SK-N-SH treated with all-trans-retinoic acid at 6 μM for 48 hours (cell line): ENCODE results near the gene DPF3.

ENCODE experiments used
- ATAC-seq: fragments of 200-7000 bp; cut with Tn5 transposase; 3 replicates; pipeline ENCODE4 v1.9.1; 2020; ENCODE audit warnings: mild to moderate bottlenecking, moderate library complexity
- ARNTL ChIP-seq: fragments of 450-650 bp; formaldehyde crosslinking; IDR thresholded peaks from 2 replicates; pipeline ENCODE4 v1.5.0; 2020; ENCODE audit warnings: low read depth, mild to moderate bottlenecking, moderate library complexity, borderline replicate concordance
- BACH2 ChIP-seq: fragments of 250-450 bp; sonication (Bioruptor Pico); IDR thresholded peaks from 2 replicates; pipeline ENCODE4 v1.9.0; 2021; ENCODE audit warnings: mild to moderate bottlenecking, borderline replicate concordance
- CSDC2 ChIP-seq: fragments of 250-450 bp; sonication (Bioruptor Pico); IDR thresholded peaks from 2 replicates; pipeline ENCODE4 v1.5.0; 2020; ENCODE audit warnings: mild to moderate bottlenecking, moderate library complexity
- ESRRG ChIP-seq: fragments of 250-450 bp; sonication (Bioruptor Pico); IDR thresholded peaks from 2 replicates; pipeline ENCODE4 v1.6.1; 2021; ENCODE audit warnings: mild to moderate bottlenecking
- ISL1 ChIP-seq: fragments of 250-450 bp; sonication (Bioruptor Pico); IDR thresholded peaks from 2 replicates; pipeline ENCODE4 v2.1.2; 2022; ENCODE audit warnings: mild to moderate bottlenecking, moderate library complexity
- OSR1 ChIP-seq: fragments of 250-450 bp; sonication (Bioruptor Pico); IDR thresholded peaks from 2 replicates; pipeline ENCODE4 v1.8.0; 2022; ENCODE audit warnings: moderate library complexity, mild to moderate bottlenecking, inconsistent platforms
- PPARA ChIP-seq: fragments of 250-450 bp; sonication (Bioruptor Pico); IDR thresholded peaks from 2 replicates; pipeline ENCODE4 v1.5.0; 2020; ENCODE audit warnings: mild to moderate bottlenecking, borderline replicate concordance
- RARB ChIP-seq: fragments of 250-450 bp; sonication (Bioruptor Pico); IDR thresholded peaks from 2 replicates; pipeline ENCODE4 v1.8.0; 2021; ENCODE audit warnings: mild to moderate bottlenecking, moderate library complexity
- SNAI2 ChIP-seq: fragments of 250-450 bp; sonication (Bioruptor Pico); IDR thresholded peaks from 2 replicates; pipeline ENCODE4 v1.5.0; 2020; ENCODE audit warnings: mild to moderate bottlenecking, moderate library complexity
- TCF4 ChIP-seq: fragments of 250-450 bp; sonication (Bioruptor Pico); IDR thresholded peaks from 2 replicates; pipeline ENCODE4 v1.8.0; 2021; ENCODE audit warnings: mild to moderate bottlenecking, moderate library complexity, borderline replicate concordance
- TOX ChIP-seq: fragments of 250-450 bp; sonication (Bioruptor Pico); IDR thresholded peaks from 2 replicates; pipeline ENCODE4 v1.8.0; 2021; ENCODE audit warnings: mild to moderate bottlenecking, moderate library complexity, borderline replicate concordance
- ZC3H10 ChIP-seq: fragments of 250-450 bp; sonication (Bioruptor Pico); IDR thresholded peaks from 2 replicates; pipeline ENCODE4 v1.5.1; 2021; ENCODE audit warnings: mild to moderate bottlenecking, moderate library complexity
- ZFP3 ChIP-seq: fragments of 250-450 bp; sonication (Bioruptor Pico); IDR thresholded peaks from 2 replicates; pipeline ENCODE4 v1.5.0; 2020; ENCODE audit warnings: mild to moderate bottlenecking, moderate library complexity
- ZFP30 ChIP-seq: fragments of 450-650 bp; formaldehyde crosslinking; IDR thresholded peaks from 2 replicates; pipeline ENCODE4 v1.5.0; 2022; ENCODE audit warnings: mild to moderate bottlenecking, moderate library complexity
- ZNF565 ChIP-seq: fragments of 450-650 bp; formaldehyde crosslinking; conservative IDR thresholded peaks from 2 replicates; pipeline ENCODE4 v1.5.0; 2020; ENCODE audit warnings: low read depth, mild to moderate bottlenecking, moderate library complexity
- ZNF70 ChIP-seq: fragments of 450-650 bp; formaldehyde crosslinking; IDR thresholded peaks from 2 replicates; pipeline ENCODE4 v1.5.0; 2020; ENCODE audit warnings: mild to moderate bottlenecking, moderate library complexity
- ZNF8 ChIP-seq: fragments of 450-650 bp; formaldehyde crosslinking; IDR thresholded peaks from 2 replicates; pipeline ENCODE4 v1.5.0; 2020; ENCODE audit warnings: mild to moderate bottlenecking, moderate library complexity
- TF ChIP-seq, protein P1 (sequence below): fragments of 250-450 bp; sonication (Bioruptor Pico); IDR thresholded peaks from 2 replicates; pipeline ENCODE4 v1.8.0; 2020; ENCODE audit warnings: mild to moderate bottlenecking, moderate library complexity, borderline replicate concordance
- TF ChIP-seq, protein P2 (sequence below): fragments of 250-450 bp; sonication (Bioruptor Pico); IDR thresholded peaks from 2 replicates; pipeline ENCODE4 v1.5.1; 2020; ENCODE audit warnings: low read depth, mild to moderate bottlenecking, moderate library complexity
- TF ChIP-seq, protein P3 (sequence below): fragments of 250-450 bp; sonication (Bioruptor Pico); IDR thresholded peaks from 2 replicates; pipeline ENCODE4 v1.8.0; 2021; ENCODE audit warnings: low read depth, mild to moderate bottlenecking, moderate library complexity, borderline replicate concordance
- TF ChIP-seq, protein P4 (sequence below): fragments of 250-450 bp; sonication (Bioruptor Pico); IDR thresholded peaks from 2 replicates; pipeline ENCODE4 v1.5.1; 2021; ENCODE audit warnings: mild to moderate bottlenecking, moderate library complexity
- TF ChIP-seq, protein P5 (sequence below): fragments of 250-450 bp; sonication (Bioruptor Pico); IDR thresholded peaks from 2 replicates; pipeline ENCODE4 v1.5.0; 2020; ENCODE audit warnings: mild to moderate bottlenecking, moderate library complexity

DPF3 gene

DNA sequence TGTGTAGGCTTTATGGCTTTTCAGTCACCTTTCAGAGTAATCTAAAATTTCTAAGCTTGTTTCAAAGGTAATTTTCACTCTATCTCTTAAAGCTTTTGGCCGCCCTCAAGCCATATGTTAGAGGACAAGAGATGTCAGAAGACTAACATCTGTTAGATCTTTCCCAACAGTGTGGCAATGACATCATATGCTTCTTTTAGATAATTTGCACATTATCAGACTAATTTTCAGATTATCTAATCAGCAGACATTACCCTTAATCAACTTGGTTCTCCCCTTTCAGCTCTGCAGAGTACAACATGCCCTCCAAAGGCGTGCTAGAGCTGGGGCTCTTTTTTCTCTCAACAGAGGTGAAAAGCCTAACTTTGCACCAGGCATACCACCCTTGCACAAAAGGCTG is 207.1 kb downstream of the DPF3 start:
- peak; percentile 47; the same call in 1 of the 2 replicates for TF ChIP-seq TCF4 (CRISPR knock-in tag)
- TF ChIP-seq BACH2 (CRISPR knock-in tag): no peak
- TF ChIP-seq, protein P1, sequence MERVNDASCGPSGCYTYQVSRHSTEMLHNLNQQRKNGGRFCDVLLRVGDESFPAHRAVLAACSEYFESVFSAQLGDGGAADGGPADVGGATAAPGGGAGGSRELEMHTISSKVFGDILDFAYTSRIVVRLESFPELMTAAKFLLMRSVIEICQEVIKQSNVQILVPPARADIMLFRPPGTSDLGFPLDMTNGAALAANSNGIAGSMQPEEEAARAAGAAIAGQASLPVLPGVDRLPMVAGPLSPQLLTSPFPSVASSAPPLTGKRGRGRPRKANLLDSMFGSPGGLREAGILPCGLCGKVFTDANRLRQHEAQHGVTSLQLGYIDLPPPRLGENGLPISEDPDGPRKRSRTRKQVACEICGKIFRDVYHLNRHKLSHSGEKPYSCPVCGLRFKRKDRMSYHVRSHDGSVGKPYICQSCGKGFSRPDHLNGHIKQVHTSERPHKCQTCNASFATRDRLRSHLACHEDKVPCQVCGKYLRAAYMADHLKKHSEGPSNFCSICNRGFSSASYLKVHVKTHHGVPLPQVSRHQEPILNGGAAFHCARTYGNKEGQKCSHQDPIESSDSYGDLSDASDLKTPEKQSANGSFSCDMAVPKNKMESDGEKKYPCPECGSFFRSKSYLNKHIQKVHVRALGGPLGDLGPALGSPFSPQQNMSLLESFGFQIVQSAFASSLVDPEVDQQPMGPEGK: no peak
- ATAC-seq: no peak

DNA sequence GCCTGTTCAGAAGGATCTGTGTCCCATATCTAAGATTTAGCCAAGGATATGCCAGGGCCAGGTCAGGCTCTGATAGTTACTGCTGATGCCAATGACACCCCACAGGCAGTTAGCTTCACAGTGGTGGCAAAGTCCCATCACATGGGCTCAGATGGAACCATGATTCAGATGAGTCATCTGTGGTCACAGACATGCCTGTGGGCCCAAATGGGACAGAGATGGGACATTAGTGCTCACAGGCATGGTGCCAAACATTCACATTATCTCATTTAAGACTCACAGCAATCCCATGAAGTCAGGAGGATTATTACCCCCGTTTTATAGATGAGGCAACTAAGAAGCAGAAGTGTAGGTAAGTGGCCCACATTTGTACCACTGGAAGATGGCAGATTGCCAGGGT is 207.8 kb downstream of the DPF3 start:
- ATAC-seq: no peak
- TF ChIP-seq SNAI2 (no peak), PPARA (CRISPR knock-in tag) (no peak), RARB (CRISPR knock-in tag) (no peak), ARNTL (CRISPR knock-in tag) (no peak), ZC3H10 (CRISPR knock-in tag) (no peak), ZFP30 (no peak), OSR1 (CRISPR knock-in tag) (no peak), ZNF565 (no peak), ZFP3 (CRISPR knock-in tag) (no peak), ZNF70 (CRISPR knock-in tag) (no peak), TCF4 (CRISPR knock-in tag) (no peak), CSDC2 (CRISPR knock-in tag) (no peak), TOX (CRISPR knock-in tag) (no peak), ISL1 (CRISPR knock-in tag) (no peak), ESRRG (CRISPR knock-in tag) (no peak)
- TF ChIP-seq, protein P2, sequence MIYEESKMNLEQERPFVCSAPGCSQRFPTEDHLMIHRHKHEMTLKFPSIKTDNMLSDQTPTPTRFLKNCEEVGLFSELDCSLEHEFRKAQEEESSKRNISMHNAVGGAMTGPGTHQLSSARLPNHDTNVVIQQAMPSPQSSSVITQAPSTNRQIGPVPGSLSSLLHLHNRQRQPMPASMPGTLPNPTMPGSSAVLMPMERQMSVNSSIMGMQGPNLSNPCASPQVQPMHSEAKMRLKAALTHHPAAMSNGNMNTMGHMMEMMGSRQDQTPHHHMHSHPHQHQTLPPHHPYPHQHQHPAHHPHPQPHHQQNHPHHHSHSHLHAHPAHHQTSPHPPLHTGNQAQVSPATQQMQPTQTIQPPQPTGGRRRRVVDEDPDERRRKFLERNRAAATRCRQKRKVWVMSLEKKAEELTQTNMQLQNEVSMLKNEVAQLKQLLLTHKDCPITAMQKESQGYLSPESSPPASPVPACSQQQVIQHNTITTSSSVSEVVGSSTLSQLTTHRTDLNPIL (CRISPR knock-in tag): no peak
- TF ChIP-seq, protein P3, sequence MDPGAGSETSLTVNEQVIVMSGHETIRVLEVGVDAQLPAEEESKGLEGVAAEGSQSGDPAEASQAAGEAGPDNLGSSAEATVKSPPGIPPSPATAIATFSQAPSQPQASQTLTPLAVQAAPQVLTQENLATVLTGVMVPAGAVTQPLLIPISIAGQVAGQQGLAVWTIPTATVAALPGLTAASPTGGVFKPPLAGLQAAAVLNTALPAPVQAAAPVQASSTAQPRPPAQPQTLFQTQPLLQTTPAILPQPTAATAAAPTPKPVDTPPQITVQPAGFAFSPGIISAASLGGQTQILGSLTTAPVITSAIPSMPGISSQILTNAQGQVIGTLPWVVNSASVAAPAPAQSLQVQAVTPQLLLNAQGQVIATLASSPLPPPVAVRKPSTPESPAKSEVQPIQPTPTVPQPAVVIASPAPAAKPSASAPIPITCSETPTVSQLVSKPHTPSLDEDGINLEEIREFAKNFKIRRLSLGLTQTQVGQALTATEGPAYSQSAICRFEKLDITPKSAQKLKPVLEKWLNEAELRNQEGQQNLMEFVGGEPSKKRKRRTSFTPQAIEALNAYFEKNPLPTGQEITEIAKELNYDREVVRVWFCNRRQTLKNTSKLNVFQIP: no peak
- TF ChIP-seq, protein P1: no peak
- TF ChIP-seq, protein P4, sequence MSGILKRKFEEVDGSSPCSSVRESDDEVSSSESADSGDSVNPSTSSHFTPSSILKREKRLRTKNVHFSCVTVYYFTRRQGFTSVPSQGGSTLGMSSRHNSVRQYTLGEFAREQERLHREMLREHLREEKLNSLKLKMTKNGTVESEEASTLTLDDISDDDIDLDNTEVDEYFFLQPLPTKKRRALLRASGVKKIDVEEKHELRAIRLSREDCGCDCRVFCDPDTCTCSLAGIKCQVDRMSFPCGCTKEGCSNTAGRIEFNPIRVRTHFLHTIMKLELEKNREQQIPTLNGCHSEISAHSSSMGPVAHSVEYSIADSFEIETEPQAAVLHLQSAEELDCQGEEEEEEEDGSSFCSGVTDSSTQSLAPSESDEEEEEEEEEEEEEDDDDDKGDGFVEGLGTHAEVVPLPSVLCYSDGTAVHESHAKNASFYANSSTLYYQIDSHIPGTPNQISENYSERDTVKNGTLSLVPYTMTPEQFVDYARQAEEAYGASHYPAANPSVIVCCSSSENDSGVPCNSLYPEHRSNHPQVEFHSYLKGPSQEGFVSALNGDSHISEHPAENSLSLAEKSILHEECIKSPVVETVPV (CRISPR knock-in tag): no peak
- TF ChIP-seq, protein P5, sequence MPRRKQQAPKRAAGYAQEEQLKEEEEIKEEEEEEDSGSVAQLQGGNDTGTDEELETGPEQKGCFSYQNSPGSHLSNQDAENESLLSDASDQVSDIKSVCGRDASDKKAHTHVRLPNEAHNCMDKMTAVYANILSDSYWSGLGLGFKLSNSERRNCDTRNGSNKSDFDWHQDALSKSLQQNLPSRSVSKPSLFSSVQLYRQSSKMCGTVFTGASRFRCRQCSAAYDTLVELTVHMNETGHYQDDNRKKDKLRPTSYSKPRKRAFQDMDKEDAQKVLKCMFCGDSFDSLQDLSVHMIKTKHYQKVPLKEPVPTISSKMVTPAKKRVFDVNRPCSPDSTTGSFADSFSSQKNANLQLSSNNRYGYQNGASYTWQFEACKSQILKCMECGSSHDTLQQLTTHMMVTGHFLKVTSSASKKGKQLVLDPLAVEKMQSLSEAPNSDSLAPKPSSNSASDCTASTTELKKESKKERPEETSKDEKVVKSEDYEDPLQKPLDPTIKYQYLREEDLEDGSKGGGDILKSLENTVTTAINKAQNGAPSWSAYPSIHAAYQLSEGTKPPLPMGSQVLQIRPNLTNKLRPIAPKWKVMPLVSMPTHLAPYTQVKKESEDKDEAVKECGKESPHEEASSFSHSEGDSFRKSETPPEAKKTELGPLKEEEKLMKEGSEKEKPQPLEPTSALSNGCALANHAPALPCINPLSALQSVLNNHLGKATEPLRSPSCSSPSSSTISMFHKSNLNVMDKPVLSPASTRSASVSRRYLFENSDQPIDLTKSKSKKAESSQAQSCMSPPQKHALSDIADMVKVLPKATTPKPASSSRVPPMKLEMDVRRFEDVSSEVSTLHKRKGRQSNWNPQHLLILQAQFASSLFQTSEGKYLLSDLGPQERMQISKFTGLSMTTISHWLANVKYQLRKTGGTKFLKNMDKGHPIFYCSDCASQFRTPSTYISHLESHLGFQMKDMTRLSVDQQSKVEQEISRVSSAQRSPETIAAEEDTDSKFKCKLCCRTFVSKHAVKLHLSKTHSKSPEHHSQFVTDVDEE: no peak

DNA sequence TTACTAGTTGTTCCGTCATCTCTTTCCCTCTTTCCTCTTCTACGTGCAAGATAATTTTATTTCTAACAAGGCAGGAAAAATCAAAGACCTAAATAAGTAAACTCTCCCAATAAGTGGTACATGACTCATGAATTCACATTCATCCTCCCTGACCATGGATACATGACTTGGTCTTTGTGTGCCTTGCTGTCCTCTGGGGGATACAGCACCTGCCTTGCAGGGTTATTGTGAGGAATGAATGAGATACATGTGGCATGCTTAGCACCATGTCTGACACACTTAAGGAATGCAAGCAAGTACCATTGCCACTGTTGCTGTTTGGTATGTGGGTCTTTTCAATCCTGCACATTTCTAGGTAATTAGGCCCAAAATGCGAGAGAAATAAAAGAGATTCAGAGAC is 208.4 kb downstream of the DPF3 start:
- no peak for ATAC-seq
- TF ChIP-seq TOX (CRISPR knock-in tag): no peak
- TF ChIP-seq ZNF8 (CRISPR knock-in tag): no peak
- TF ChIP-seq CSDC2 (CRISPR knock-in tag): no peak
- TF ChIP-seq ESRRG (CRISPR knock-in tag): no peak
- no peak for TF ChIP-seq ZFP30
- no peak for TF ChIP-seq ZC3H10 (CRISPR knock-in tag)
- TF ChIP-seq, protein P1: no peak
- TF ChIP-seq ISL1 (CRISPR knock-in tag): no peak
- no peak for TF ChIP-seq RARB (CRISPR knock-in tag)
- no peak for TF ChIP-seq OSR1 (CRISPR knock-in tag)
- TF ChIP-seq ZFP3 (CRISPR knock-in tag): no peak
